Uterus (tissue), 4 donors: ENCODE measurements around the gene FMN1. TPM values are rescaled to one million over a fixed set of nuclear protein-coding genes. Genes with fewer than 3 reads are reported as not detected.
A peak's percentile ranks its signal among the peaks of the same experiment; 100 is the strongest.
"Not testable (repeated sequence)": the region's sequence is repeated elsewhere in the genome, so short reads cannot be mapped to it uniquely, and the experiment has no call there.

ENCODE experiments used
- DNase-seq, 2 donors: peaks; one replicate each; pipeline ENCODE4 v3.0.0-alpha.2; 2019 to 2020
- H3K27ac ChIP-seq, 2 donors: fragments of 200-600 bp; sonication (generic); 1 replicate in 1 of 2; 2 replicates in 1 of 2; pipeline ENCODE4 v1.5.1; 2016 to 2018
- H3K27me3 ChIP-seq, 2 donors: fragments of 200-600 bp; sonication (generic); one replicate each; pipeline ENCODE4 v1.5.1; 2018 to 2019; ENCODE audit warnings: control low read depth in 1 of 2
- H3K36me3 ChIP-seq, 2 donors: fragments of 200-600 bp; sonication (generic); one replicate each; pipeline ENCODE4 v1.5.1; 2019; ENCODE audit warnings: control low read depth in 1 of 2
- H3K4me1 ChIP-seq, 2 donors: fragments of 200-600 bp; sonication (generic); one replicate each; pipeline ENCODE4 v1.5.1; 2018 to 2019; ENCODE audit warnings: control low read depth in 1 of 2
- H3K4me3 ChIP-seq, 2 donors: fragments of 200-600 bp; sonication (generic); 1 replicate in 1 of 2; 2 replicates in 1 of 2; pipeline ENCODE4 v1.5.1; 2018 to 2019; ENCODE audit warnings: mild to moderate bottlenecking in 1 of 2
- H3K9me3 ChIP-seq, 2 donors: fragments of 200-600 bp; sonication (generic); one replicate each; pipeline ENCODE4 v1.5.1; 2019; ENCODE audit warnings: control low read depth in 1 of 2
- CTCF ChIP-seq, 4 experiments: fragments of 200-600 bp in 2 of 4; fragments of 450-650 bp in 2 of 4; sonication (generic) in 2 of 4; IDR thresholded peaks; one replicate each; pipeline ENCODE4 v1.5.1; 2016 to 2019; ENCODE audit warnings: antibody characterized with exemption in 4 of 4, mild to moderate bottlenecking in 2 of 4, moderate library complexity in 1 of 4
- POLR2A ChIP-seq, 2 donors: fragments of 450-650 bp; IDR thresholded peaks; one replicate each; pipeline ENCODE4 v1.6.1; 2016; ENCODE audit warnings: antibody characterized with exemption in 2 of 2, mild to moderate bottlenecking in 1 of 2, moderate library complexity in 1 of 2
- intact Hi-C: fragments of 100-400 bp; cut with DNase I; formaldehyde crosslinking; loops from one replicate; pipeline ENCODE4 v1.15.1; 2023; ENCODE audit warnings: low total_unique reads
- total RNA-seq, 4 donors: library from RNA; depleted of rRNA in 3 of 4; stranded (reverse); fragments of >200 nt in 3 of 4; gene quantifications; one replicate each; pipeline versions ENCODE4 v1.1.0 to v1.2.4, GENCODE V29; 2014 to 2023
- donor health status: DM: yes; HTN: yes; CAD: no.

FMN1 gene
- total RNA-seq, 4 donors from 2014 or later: 1.3 to 9.3 (median 5.0) TPM

GRCh38 chr15:33074212-33074611, 120.3 kb downstream of the FMN1 start:
- TF ChIP-seq POLR2A (IDR thresholded peaks at IDR 0.05) (no peak), CTCF (IDR thresholded peaks at IDR 0.05) (no peak)
- Histone ChIP-seq H3K4me1 (no peaks in the 10 kb centered on the region), H3K9me3 (no peaks in the 10 kb centered on the region), H3K27me3 (no peaks in the 10 kb centered on the region), H3K4me3 (no peak overlapping the region), H3K36me3 (no peaks in the 10 kb centered on the region), H3K27ac (no peak overlapping the region)
- intact Hi-C loops: no loop called here
- DNase-seq: no peak

DNA sequence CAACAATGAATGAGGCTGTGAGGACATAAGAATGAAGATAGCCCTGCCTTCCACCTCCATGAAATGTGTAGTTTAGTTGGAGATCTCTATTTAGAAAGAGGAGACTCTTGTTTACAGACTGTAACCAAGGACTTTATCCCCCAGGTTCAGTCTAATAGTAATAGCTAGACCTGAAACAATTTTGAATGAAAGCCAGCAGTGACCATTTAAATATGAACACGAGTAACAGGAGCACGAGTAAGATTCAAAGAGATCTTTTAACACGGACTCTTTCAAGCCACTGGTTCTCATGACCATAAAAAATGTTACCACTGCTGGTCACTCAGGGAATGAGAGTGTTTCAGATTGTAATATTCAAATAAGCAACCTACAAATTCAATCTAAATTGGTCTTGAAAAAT, 123.1 kb downstream of the FMN1 start:
- intact Hi-C loops: no loop called here
- Histone ChIP-seq H3K27ac (no peak overlapping the region), H3K36me3 (no peaks in the 10 kb centered on the region), H3K4me3 (no peak overlapping the region), H3K9me3 (no peaks in the 10 kb centered on the region), H3K4me1 (no peaks in the 10 kb centered on the region), H3K27me3 (no peaks in the 10 kb centered on the region)
- no peak for DNase-seq
- no peak for TF ChIP-seq POLR2A (IDR thresholded peaks at IDR 0.05)
- TF ChIP-seq CTCF (IDR thresholded peaks at IDR 0.05): no peak

- H3K4me1 ChIP-seq, H3K36me3 ChIP-seq, intact Hi-C loops, H3K4me3 ChIP-seq, H3K9me3 ChIP-seq, DNase-seq, H3K27me3 ChIP-seq, H3K27ac ChIP-seq: not testable (repeated sequence)
Observed at GRCh38 chr15:33069903-33070302, 124.6 kb downstream of the FMN1 start.

DNA sequence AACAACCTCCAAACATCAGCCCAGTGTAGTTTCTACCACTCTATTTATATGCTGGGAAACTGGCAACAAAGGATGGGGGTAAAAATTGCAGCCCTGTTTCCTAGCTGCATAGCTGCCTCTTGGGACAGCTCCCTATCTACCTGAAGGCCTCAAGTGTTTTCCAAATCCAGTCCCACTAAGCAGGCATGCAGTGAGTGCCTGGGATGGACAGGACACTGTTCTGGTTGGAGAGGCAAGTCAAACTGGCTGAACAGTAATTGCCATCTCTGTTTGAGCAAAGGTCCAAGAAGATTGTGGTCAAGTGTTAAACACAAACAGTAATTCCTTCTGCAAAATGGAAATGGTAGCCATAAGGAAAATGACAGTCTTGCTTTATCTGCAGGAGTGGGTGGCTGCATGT, 125.4 kb downstream of the FMN1 start:
- intact Hi-C loops: no loop called here
- H3K4me1 ChIP-seq: no peaks in the 10 kb centered on the region
- DNase-seq: no peak

DNA sequence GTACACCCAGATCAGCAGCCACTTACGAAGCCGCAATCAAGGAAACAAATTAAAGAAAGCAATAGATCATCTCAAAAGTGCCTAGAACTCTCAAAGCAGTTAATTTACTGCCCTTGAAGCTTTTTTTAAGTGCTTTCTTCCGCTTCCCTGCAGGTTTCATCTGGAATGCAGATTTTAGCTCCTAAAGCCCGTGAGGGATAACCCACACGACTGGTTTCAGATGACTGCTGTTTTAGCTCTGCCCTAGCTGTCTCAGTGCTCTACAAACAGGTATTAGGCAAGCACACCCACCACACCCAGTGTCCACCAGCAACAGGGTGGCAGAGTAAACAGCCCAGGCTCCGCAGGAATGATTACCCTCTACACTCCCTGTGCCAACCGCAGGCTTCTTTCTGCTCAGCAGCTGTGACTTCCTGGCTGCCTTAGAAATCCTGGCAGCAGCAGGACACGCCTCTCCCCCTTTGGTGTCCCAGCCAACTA, 126.0 kb downstream of the FMN1 start:
- TF ChIP-seq CTCF (IDR thresholded peaks at IDR 0.05) (no peak), POLR2A (IDR thresholded peaks at IDR 0.05) (no peak)
- no peaks in the 10 kb centered on the region for H3K27me3 ChIP-seq
- no peaks in the 10 kb centered on the region for H3K36me3 ChIP-seq
- no peaks in the 10 kb centered on the region for H3K9me3 ChIP-seq
- H3K4me3 ChIP-seq: no peak overlapping the region
- H3K27ac ChIP-seq: peak overlapping the region in 1 of 2 donors; percentile 19
- no peaks in the 10 kb centered on the region for H3K4me1 ChIP-seq
- intact Hi-C loops: no loop called here
- no peak for DNase-seq

More for the DNA sequence above, 125.4 kb downstream of the FMN1 start:
- TF ChIP-seq CTCF (IDR thresholded peaks at IDR 0.05): no peak
- TF ChIP-seq POLR2A (IDR thresholded peaks at IDR 0.05): no peak
- Histone ChIP-seq H3K27me3 (no peaks in the 10 kb centered on the region), H3K27ac (no peak overlapping the region), H3K9me3 (no peaks in the 10 kb centered on the region), H3K4me3 (no peak overlapping the region), H3K36me3 (no peaks in the 10 kb centered on the region)

- DNase-seq: no peak
- TF ChIP-seq CTCF (IDR thresholded peaks at IDR 0.05) (no peak), POLR2A (IDR thresholded peaks at IDR 0.05) (no peak)
- no peaks in the 10 kb centered on the region for H3K36me3 ChIP-seq
- no peaks in the 10 kb centered on the region for H3K27me3 ChIP-seq
- peak overlapping the region in 1 of 2 donors; percentile 19 for H3K27ac ChIP-seq
- H3K4me1 ChIP-seq: no peaks in the 10 kb centered on the region
- intact Hi-C loops: no loop called here
- H3K9me3 ChIP-seq: no peaks in the 10 kb centered on the region
- no peak overlapping the region for H3K4me3 ChIP-seq
Observed at GRCh38 chr15:33068007-33068481, 126.5 kb downstream of the FMN1 start.
